Activated naive CD8-positive, alpha-beta T cell treated with anti-CD3 and anti-CD28 coated beads for 36 hours (primary cell): ENCODE measurements around the gene MGAT5. TPM values are rescaled to one million over a fixed set of nuclear protein-coding genes. Genes with fewer than 3 reads are reported as not detected.

ENCODE experiments used
- DNase-seq: peaks from one replicate; pipeline ENCODE4 v3.0.0; 2021
- H3K27ac Mint-ChIP-seq: one replicate; pipeline ENCODE4 v1.8.0; 2022; ENCODE audit warnings: mild to moderate bottlenecking, moderate library complexity, mixed read lengths
- H3K27me3 Mint-ChIP-seq: one replicate; pipeline ENCODE4 v1.8.0; 2022; ENCODE audit warnings: mild to moderate bottlenecking, mixed read lengths
- H3K36me3 Mint-ChIP-seq: one replicate; pipeline ENCODE4 v1.8.0; 2021; ENCODE audit warnings: mild to moderate bottlenecking, mixed read lengths
- H3K4me1 Mint-ChIP-seq: one replicate; pipeline ENCODE4 v1.8.0; 2021; ENCODE audit warnings: mixed read lengths
- H3K4me3 Mint-ChIP-seq: one replicate; pipeline ENCODE4 v1.8.0; 2022; ENCODE audit warnings: mild to moderate bottlenecking, moderate library complexity, mixed read lengths
- H3K9me3 Mint-ChIP-seq: one replicate; pipeline ENCODE4 v1.8.0; 2022; ENCODE audit warnings: mixed read lengths
- total RNA-seq, 2 experiments: library from RNA; stranded (reverse); gene quantifications; one replicate each; pipeline ENCODE4 v1.2.3, GENCODE V29; 2021

Gene MGAT5
- total RNA-seq, 2 experiments from 2014 or later: 34.0 to 34.5 TPM

DNA sequence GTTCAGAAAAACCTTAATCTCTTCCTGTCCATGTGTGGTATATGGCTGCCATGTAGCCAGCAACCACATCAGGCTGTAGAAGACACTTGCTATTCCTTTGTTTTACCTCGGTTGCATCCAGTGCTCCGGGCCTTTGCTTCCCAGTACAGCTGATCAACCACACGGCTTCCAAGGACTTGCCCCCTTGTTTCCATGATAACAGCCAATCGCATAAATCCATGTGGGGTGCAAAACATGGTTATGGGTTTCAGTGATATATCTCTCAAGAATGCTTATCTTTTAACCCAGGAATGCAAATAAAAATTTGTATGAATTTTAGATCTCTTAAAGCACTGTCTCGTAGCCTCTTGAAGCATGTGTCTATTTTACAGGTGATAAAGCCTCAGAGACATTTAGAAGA, 118.3 kb downstream of the MGAT5 start:
- Mint-ChIP-seq H3K9me3 (no peaks in the 10 kb centered on the region), H3K4me3 (no peak overlapping the region), H3K36me3 (peaks cover 19% of the 10 kb centered on the region), H3K4me1 (peaks cover 18% of the 10 kb centered on the region), H3K27me3 (no peaks in the 10 kb centered on the region), H3K27ac (no peak overlapping the region)
- no peak for DNase-seq

DNA sequence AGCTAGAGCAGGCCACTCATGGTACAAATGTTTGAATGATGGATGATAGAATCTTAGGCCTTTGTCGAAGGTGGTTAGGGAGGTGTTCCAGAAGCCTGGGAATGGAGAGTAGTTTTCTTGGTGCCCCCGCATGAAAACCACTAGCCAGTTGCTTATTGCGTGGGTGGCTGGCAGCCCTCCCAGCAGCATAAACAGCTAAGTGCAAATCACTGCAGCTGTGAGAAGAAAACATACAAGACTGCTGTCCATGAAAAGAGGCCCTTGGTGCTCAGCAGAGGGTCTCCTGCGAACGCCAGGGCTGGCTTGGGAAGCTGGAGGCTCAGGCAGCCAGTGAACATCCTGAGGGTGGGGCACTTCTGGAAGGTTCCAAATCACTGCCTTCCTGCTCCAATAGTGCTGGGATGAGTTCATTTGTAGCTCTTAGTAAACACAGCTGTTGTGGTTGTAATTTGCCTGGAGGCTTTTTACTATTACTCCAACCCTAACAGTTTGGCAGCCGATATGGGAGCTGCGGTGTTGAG, 118.8 kb downstream of the MGAT5 start:
- Mint-ChIP-seq H3K4me1 (peaks cover 15% of the 10 kb centered on the region), H3K27ac (no peak overlapping the region), H3K36me3 (peaks cover 19% of the 10 kb centered on the region), H3K4me3 (no peak overlapping the region), H3K9me3 (no peaks in the 10 kb centered on the region), H3K27me3 (no peaks in the 10 kb centered on the region)
- DNase-seq: no peak

DNA sequence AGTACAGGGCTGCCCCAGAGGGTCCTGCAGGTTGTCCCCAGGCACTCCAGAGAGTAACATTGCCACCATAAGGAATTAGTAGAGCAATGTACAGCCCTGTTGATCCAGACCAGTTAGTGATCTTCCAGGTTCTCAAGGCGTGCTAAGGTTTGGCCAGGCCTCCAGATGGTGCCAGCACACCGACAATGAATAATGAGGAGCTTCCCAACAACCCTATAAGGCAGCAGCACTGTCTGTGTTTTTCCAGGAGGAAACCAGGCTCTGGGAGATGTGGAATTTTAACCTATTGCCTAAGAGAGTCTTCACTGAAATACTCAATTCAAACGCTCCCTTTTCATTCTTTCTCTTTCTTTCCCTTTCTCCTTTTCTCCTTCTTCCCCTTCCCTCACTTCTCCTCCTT, 122.1 kb downstream of the MGAT5 start:
- Mint-ChIP-seq H3K27me3 (no peaks in the 10 kb centered on the region), H3K4me1 (no peaks in the 10 kb centered on the region), H3K27ac (peak overlapping the region; percentile 34), H3K4me3 (no peak overlapping the region), H3K9me3 (no peaks in the 10 kb centered on the region), H3K36me3 (peaks cover 12% of the 10 kb centered on the region)
- DNase-seq: no peak

DNA sequence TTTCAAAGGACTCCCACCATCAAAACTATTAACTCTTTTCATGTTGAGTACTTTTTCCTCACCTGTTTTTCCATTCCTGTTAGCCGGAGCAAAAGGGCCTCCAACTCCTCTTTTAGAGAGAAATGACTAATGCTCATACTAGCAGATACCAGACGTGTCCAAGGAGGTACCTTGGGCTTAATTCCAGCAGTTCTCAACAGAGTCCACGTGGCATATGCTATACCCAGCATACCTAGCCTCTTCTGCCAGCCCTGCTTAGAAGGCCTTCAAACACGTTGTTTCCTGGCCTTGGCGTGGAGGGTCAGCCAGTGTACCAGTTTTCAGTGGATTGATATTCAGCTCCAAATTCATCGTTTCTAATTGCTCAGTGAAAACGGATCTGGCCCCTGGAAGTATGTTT, 123.9 kb downstream of the MGAT5 start:
- DNase-seq: no peak
- Mint-ChIP-seq H3K36me3 (peaks cover 10% of the 10 kb centered on the region), H3K9me3 (no peaks in the 10 kb centered on the region), H3K4me1 (no peaks in the 10 kb centered on the region), H3K27ac (no peak overlapping the region), H3K27me3 (no peaks in the 10 kb centered on the region), H3K4me3 (no peak overlapping the region)

DNA sequence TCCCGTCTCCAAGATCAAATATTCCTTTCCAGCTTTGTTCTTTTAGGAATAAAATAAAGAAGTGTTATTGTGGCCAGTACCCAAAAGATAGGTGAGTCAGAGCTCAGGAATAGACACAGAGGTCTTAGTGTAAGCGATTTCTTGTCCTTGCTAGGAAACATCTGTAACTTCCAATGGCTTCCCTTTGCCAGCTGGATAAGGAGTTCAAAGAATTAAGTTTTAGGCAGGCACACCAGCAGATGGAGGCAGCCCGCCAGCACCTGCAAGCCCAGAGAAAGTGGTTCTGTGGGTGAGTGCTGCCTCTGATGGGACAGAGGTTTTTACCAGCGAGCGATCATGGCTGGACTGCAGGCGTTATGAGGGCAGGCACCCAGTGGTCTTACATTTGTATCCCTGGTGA, 125.4 kb downstream of the MGAT5 start:
- DNase-seq: no peak
- H3K4me1 Mint-ChIP-seq: no peaks in the 10 kb centered on the region
- no peaks in the 10 kb centered on the region for H3K27me3 Mint-ChIP-seq
- H3K36me3 Mint-ChIP-seq: peaks cover 8% of the 10 kb centered on the region
- H3K9me3 Mint-ChIP-seq: no peaks in the 10 kb centered on the region
- H3K4me3 Mint-ChIP-seq: no peak overlapping the region
- no peak overlapping the region for H3K27ac Mint-ChIP-seq

DNA sequence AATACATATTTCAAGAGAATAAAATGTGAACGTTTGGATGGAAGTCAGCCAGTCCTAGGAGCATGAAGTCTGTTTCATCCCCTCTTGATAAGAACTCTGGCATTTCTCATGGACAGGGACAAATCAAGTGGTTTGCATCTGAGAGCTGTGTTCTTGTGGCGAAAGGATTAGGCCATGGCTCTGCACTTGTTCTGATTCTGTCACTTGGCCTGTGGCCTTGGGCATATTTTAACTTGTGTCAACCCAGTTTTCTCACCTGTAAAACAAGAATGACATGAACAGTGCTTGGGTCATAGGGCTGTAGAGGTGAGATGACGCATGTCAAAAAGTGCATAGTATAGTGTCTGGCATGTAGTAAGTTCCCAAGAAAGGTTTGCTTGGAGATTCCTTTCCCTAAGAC, 125.8 kb downstream of the MGAT5 start:
- H3K4me3 Mint-ChIP-seq: no peak overlapping the region
- H3K9me3 Mint-ChIP-seq: no peaks in the 10 kb centered on the region
- DNase-seq: no peak
- H3K27ac Mint-ChIP-seq: no peak overlapping the region
- H3K4me1 Mint-ChIP-seq: no peaks in the 10 kb centered on the region
- H3K27me3 Mint-ChIP-seq: no peaks in the 10 kb centered on the region
- peaks cover 8% of the 10 kb centered on the region for H3K36me3 Mint-ChIP-seq

DNA sequence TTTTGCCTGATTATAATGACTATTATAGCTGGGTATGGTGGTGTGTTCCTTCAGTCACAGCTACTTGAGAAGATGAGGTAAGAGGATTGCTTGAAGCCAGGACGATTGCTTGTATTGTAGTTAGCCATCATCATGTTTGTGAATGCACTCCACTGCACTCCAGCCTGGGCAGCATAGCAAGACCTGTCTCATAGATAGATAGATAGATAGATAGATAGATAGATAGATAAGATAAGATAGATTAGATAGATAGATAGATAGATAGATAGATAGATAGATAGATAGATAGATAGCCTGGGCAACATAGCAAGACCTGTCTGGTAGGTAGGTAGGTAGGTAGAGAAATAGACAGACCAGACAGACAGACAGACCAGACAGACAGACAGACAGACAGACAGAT, 127.3 kb downstream of the MGAT5 start:
- Mint-ChIP-seq H3K27ac (no peak overlapping the region), H3K4me3 (no peak overlapping the region), H3K36me3 (peaks cover 13% of the 10 kb centered on the region), H3K9me3 (no peaks in the 10 kb centered on the region), H3K27me3 (no peaks in the 10 kb centered on the region), H3K4me1 (no peaks in the 10 kb centered on the region)
- DNase-seq: no peak

DNA sequence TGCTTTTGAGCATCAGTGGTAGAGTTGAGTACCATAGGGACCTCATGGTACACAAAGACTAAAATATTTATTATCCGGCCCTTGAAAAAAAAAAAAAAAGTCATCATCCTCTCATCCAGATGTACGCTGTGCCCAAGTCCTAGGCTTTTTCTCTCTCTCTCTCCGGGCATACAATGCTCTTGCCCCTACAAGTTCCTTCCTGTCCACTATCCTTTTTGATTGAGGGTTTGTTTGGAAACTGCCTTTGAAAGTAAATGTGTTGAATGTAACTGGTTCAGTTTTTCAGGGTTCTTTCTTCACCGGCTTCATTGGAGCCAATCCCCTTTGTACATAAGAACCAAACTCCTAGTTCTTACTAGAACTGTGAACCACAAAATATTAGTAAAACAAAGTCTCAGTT, 130.3 kb downstream of the MGAT5 start:
- Mint-ChIP-seq H3K4me3 (no peak overlapping the region), H3K9me3 (no peaks in the 10 kb centered on the region), H3K27me3 (no peaks in the 10 kb centered on the region), H3K4me1 (no peaks in the 10 kb centered on the region), H3K27ac (no peak overlapping the region), H3K36me3 (peaks cover 16% of the 10 kb centered on the region)
- DNase-seq: no peak

DNA sequence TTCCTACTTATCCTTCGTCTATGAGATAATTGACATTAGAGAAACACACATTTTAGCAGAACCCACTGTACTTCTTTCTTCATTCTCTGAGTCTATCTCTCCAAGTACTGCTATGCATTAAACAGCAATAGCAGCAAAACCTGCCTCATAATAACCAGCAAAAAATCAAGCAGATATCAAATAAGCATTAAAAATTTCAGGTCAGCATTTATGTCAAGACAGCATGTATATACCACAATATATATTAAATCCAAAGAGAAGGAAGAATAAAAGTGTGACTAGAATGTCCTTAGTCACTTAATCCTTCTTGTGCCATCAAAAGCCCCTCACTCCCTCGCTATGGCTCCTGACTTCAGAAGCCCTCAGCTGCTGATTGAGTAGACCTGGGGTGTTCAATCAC, 131.3 kb downstream of the MGAT5 start:
- no peak for DNase-seq
- no peak overlapping the region for H3K27ac Mint-ChIP-seq
- no peaks in the 10 kb centered on the region for H3K4me1 Mint-ChIP-seq
- H3K9me3 Mint-ChIP-seq: no peaks in the 10 kb centered on the region
- peaks cover 16% of the 10 kb centered on the region for H3K36me3 Mint-ChIP-seq
- no peaks in the 10 kb centered on the region for H3K27me3 Mint-ChIP-seq
- no peak overlapping the region for H3K4me3 Mint-ChIP-seq

DNA sequence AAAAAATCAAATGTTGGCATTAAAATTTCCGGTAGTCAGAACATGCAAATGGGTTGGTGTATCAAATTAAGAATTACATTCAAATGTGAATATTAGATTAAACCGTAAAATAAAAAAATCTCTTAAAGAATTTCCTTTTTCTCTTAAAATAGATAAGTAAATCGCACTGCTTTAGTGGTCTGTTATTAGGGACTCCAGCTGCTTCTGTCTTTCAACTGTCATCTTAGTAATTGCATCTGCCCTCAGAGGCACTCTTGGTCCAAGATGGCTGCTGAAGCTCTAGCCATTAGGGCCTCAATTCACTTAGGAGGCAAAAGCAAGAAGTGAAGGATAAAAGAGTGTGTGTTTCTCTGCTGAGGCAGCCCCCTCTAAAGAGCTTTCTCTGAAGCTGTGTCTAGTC, 132.4 kb downstream of the MGAT5 start:
- Mint-ChIP-seq H3K4me1 (peaks cover 7% of the 10 kb centered on the region), H3K4me3 (no peak overlapping the region)

DNA sequence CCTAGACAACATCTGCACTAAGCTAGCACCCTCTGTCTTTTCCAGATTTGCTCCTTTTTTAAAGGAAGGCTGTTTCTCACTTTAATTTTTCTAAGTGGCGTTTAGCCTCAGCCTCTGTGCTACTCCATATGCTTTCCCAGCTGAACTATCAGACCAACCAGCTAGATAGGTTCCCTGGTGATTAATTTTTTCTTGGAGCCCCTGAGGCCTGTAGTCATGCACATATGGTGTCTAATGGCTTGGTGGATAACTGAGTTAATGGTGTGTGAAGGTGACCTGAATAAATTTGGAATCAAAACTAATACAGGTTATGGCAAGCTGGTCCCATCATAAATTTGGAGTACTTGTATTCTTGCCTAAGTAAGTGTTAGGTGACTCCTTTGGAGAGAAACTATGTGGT, 135.5 kb downstream of the MGAT5 start:
- DNase-seq: no peak
- no peak overlapping the region for H3K4me3 Mint-ChIP-seq
- H3K36me3 Mint-ChIP-seq: peaks cover 25% of the 10 kb centered on the region
- no peaks in the 10 kb centered on the region for H3K27me3 Mint-ChIP-seq
- no peaks in the 10 kb centered on the region for H3K9me3 Mint-ChIP-seq
- H3K4me1 Mint-ChIP-seq: peaks cover 17% of the 10 kb centered on the region
- H3K27ac Mint-ChIP-seq: no peak overlapping the region

More for the DNA sequence above, 132.4 kb downstream of the MGAT5 start:
- no peaks in the 10 kb centered on the region for H3K27me3 Mint-ChIP-seq
- no peak for DNase-seq
- H3K9me3 Mint-ChIP-seq: no peaks in the 10 kb centered on the region
- H3K27ac Mint-ChIP-seq: no peak overlapping the region
- H3K36me3 Mint-ChIP-seq: peaks cover 19% of the 10 kb centered on the region

DNA sequence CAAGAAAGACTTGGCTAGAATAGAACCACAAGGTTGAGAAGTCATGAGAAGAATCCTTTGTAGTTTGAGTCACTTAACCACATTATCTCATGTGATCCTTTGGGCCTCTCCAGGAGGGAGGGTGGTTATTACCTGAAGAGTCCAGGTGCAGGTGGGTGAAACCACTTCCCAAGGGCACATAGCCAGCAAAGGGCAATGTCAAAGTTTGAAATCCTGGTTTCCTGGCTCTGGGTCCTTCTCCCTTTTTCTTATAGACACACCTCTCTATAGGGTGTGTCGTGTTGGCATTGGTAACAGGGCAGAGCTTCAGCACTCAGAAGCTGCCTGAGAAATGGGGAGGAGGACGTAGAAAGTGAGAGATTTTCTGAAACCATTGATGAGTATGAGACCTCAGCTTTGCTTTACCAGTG, 137.9 kb downstream of the MGAT5 start:
- Mint-ChIP-seq H3K9me3 (no peaks in the 10 kb centered on the region), H3K36me3 (peaks cover 17% of the 10 kb centered on the region), H3K27ac (no peak overlapping the region), H3K27me3 (no peaks in the 10 kb centered on the region), H3K4me3 (no peak overlapping the region), H3K4me1 (peaks cover 17% of the 10 kb centered on the region)
- DNase-seq: no peak

DNA sequence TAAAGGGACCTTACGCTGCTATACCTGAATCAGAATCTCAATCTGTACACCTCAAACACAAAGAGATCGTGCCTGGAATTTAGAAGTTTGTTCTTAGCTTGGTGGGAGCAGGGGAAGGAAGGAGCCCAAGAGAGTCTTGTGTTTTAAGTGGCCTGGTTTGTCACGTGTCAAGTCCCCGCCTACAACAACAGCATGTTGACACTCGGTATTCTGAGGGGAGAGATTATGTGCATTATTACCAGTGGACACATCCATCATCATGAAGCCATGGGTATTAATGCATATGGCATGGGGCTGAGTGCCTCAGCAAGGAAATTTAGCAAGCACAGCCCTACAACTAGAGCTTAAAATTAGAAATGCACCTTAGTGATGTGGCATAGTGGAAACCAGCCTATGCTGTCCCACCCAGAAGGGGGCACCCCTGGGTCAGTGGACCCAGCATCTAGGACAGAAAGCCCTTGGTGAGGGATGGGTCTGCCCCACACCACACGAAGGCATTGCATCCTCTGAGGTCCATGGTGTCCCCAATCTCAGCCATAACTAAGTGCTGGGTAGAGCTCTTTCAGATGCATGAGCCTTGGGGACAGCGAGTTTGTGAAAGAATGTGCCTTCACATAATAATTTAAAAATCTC, 138.7 kb downstream of the MGAT5 start:
- no peak overlapping the region for H3K4me3 Mint-ChIP-seq
- H3K4me1 Mint-ChIP-seq: peaks cover 17% of the 10 kb centered on the region
- no peaks in the 10 kb centered on the region for H3K9me3 Mint-ChIP-seq

DNA sequence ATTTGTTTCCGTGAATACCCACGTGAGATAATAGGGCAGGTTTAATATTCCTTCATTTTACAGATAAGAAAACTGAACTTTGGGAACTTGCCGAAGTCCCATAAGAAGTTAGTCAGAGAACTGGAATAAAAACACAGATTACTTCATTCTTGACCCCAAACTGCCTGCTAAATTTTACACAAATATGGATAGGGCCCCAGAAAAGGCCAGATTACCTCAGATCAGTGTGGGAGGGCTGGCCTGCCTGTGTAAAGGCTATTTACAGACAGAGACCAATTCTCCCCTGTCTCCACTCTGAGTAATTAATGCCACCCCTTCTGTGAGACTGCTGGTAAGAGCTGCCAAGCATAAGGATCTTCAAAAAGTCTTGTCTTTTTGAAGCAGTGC, 139.2 kb downstream of the MGAT5 start:
- no peak overlapping the region for H3K4me3 Mint-ChIP-seq
- H3K9me3 Mint-ChIP-seq: no peaks in the 10 kb centered on the region
- peaks cover 9% of the 10 kb centered on the region for H3K36me3 Mint-ChIP-seq
- H3K27me3 Mint-ChIP-seq: no peaks in the 10 kb centered on the region
- peaks cover 17% of the 10 kb centered on the region for H3K4me1 Mint-ChIP-seq
- no peak overlapping the region for H3K27ac Mint-ChIP-seq
- DNase-seq: no peak

More for the DNA sequence above, 138.7 kb downstream of the MGAT5 start:
- no peak for DNase-seq
- Mint-ChIP-seq H3K36me3 (peaks cover 13% of the 10 kb centered on the region), H3K27ac (no peak overlapping the region), H3K27me3 (no peaks in the 10 kb centered on the region)

DNA sequence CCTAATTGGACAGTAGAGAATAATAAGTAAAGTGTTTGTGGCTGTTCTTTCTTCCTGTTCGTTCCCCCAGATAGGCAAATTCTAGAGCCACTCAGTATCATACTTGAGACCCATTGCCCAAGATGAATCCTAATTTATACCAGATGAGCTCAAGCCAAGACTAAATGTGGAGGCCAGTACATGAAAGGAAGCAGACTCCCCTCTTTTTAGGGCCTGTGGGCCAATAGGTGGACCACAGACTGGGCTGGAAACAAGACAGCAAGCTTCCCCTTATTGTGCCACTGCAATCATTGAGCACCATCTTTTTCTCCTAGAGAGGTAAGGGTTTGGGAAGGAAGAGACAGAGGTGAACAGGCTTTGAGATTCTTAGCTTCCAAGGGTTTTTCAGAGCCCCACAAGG, 141.9 kb downstream of the MGAT5 start:
- H3K4me3 Mint-ChIP-seq: no peak overlapping the region

DNA sequence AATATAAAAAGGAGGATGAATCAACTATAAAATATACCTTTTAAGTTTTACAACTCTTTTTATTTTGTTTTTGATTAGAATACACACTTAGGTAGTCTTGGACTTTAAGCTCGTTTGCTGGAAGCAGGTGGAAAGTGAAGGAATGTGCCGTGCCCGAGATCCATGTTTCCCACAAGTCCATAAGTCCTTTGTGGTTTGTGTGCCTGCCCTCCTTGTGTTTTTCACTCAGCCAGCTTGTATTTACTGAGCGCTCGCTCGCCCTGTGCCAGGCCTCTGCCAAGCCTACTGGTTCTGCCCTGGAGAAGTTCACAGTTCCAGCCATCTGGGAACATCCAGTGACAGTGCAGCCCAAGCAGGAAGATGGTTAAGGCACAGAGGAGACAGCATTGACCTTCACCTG, 142.6 kb downstream of the MGAT5 start:
- Mint-ChIP-seq H3K36me3 (peaks cover 6% of the 10 kb centered on the region), H3K4me3 (no peak overlapping the region), H3K27me3 (no peaks in the 10 kb centered on the region), H3K4me1 (peaks cover 9% of the 10 kb centered on the region), H3K27ac (no peak overlapping the region), H3K9me3 (no peaks in the 10 kb centered on the region)
- DNase-seq: no peak

More for the DNA sequence above, 141.9 kb downstream of the MGAT5 start:
- DNase-seq: no peak
- no peak overlapping the region for H3K27ac Mint-ChIP-seq
- H3K4me1 Mint-ChIP-seq: peaks cover 16% of the 10 kb centered on the region
- no peaks in the 10 kb centered on the region for H3K9me3 Mint-ChIP-seq
- no peaks in the 10 kb centered on the region for H3K27me3 Mint-ChIP-seq
- peaks cover 8% of the 10 kb centered on the region for H3K36me3 Mint-ChIP-seq
